ENCODE measurements around the gene REEP6. TPM values are rescaled to one million over a fixed set of nuclear protein-coding genes. Genes with fewer than 3 reads are reported as not detected.

The REEP6 gene
- polyA plus RNA-seq, 3 donors: 0.51 to 1.8 (median 0.81) TPM

DNA sequence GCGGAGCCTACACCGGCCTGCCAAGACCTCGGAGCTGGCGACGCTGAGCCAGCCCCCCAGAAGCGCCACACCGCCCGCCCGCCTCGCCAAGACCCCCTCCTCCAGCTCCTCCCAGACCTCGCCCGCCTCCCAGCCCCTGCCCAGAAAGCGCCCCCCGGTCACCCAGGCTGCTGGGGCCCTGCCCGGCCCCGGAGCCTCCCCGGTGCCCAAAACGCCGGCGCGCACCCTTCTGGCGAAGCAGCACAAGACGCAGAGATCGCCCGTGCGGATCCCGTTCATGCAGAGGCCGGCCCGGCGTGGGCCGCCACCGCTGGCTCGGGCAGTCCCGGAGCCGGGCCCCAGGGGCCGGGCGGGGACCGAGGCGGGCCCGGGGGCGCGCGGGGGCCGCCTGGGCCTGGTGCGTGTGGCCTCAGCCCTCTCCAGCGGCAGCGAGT, 22.1 kb upstream of the REEP6 start:
- Histone ChIP-seq H3K27ac (ENCODE audit: low read depth in 1 of 2, low read length in 2 of 2) (no peak overlapping the region), H4K20me1 (ENCODE audit: insufficient read depth, low read length) (peaks cover 89% of the 10 kb centered on the region), H3K79me2 (ENCODE audit: insufficient read depth, low read length) (no peaks in the 10 kb centered on the region), H3K4me1 (ENCODE audit: control insufficient read depth in 1 of 2, insufficient read depth in 2 of 2, low read length in 2 of 2) (peaks cover 25 to 41% of the 10 kb centered on the region in 2 donors), H3K4me2 (replicated peaks; ENCODE audit: extremely low read depth, low read length, poor library complexity, severe bottlenecking) (no peak overlapping the region), H2AFZ (ENCODE audit: insufficient read depth, low read depth, low read length, poor library complexity, severe bottlenecking) (no peak overlapping the region), H3K27me3 (ENCODE audit: control insufficient read depth in 2 of 2, insufficient read depth in 2 of 2, low read length in 2 of 2) (peaks cover 61 to 72% of the 10 kb centered on the region in 2 donors), H3K9ac (ENCODE audit: insufficient read depth, low read length, poor library complexity, severe bottlenecking) (no peak overlapping the region), H3K4me3 (replicated peaks in 1 of 3; ENCODE audit: low read depth in 2 of 3, low read length in 3 of 3) (no peak overlapping the region), H3K9me3 (replicated peaks in 1 of 2; ENCODE audit: control insufficient read depth in 1 of 2, insufficient read depth in 1 of 2, low read length in 2 of 2) (peaks cover 8 to 17% of the 10 kb centered on the region in 2 donors), H3K36me3 (replicated peaks in 1 of 2; ENCODE audit: control insufficient read depth in 1 of 2, insufficient read depth in 2 of 2, low read length in 2 of 2) (no peaks in the 10 kb centered on the region)
- peaks cover 19% of the 10 kb centered on the region for H3K4me1 Mint-ChIP-seq
- no peak for TF ChIP-seq CTCF (IDR thresholded peaks at IDR 0.05)
- peaks cover 0 to 3% of the 10 kb centered on the region in 2 donors for H3K36me3 Mint-ChIP-seq
- DNase-seq: no peak
- peak overlapping the region in 1 of 2 donors; percentile 53 for H3K4me3 Mint-ChIP-seq
- H3K9me3 Mint-ChIP-seq: peaks cover 0 to 19% (median 2%) of the 10 kb centered on the region in 7 donors
- H3K27me3 Mint-ChIP-seq (ENCODE audit: low read depth in 3 of 3): peaks cover 47 to 86% (median 60%) of the 10 kb centered on the region in 3 donors
- no peak overlapping the region for H3K27ac Mint-ChIP-seq
- intact Hi-C loops (cut with micrococcal nuclease): no loop called here
- WGBS (ENCODE audit: insufficient coverage): 1% methylated on average over 47 of the region's 47 CpGs

DNA sequence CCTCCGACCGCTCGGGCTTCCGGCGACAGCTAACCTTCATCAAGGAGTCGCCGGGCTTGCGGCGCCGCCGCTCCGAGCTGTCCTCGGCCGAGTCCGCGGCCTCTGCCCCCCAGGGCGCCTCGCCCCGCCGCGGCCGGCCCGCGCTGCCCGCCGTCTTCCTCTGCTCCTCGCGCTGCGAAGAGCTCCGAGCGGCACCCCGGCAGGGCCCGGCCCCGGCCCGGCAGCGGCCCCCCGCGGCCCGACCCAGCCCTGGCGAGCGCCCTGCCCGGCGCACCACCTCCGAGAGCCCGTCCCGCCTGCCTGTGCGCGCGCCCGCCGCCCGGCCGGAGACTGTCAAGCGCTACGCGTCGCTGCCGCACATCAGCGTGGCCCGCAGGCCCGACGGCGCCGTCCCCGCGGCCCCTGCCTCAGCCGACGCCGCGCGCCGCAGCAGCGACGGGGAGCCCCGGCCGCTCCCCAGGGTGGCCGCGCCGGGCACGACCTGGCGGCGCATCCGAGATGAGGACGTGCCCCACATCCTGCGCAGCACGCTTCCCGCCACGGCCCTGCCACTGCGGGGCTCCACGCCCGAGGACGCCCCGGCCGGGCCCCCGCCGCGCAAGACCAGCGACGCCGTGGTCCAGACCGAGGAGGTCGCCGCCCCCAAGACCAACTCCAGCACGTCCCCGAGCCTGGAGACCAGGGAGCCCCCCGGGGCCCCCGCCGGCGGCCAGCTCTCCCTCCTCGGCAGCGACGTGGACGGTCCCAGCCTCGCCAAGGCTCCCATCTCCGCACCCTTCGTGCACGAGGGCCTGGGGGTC, 21.5 kb upstream of the REEP6 start:
- Histone ChIP-seq H3K36me3 (replicated peaks in 1 of 2; ENCODE audit: control insufficient read depth in 1 of 2, insufficient read depth in 2 of 2, low read length in 2 of 2) (peaks cover 0 to 1% of the 10 kb centered on the region in 2 donors), H3K4me3 (replicated peaks in 1 of 3; ENCODE audit: low read depth in 2 of 3, low read length in 3 of 3) (peak overlapping the region in 1 of 3 experiments; percentile 61), H3K4me2 (replicated peaks; ENCODE audit: extremely low read depth, low read length, poor library complexity, severe bottlenecking) (no peak overlapping the region), H3K4me1 (ENCODE audit: control insufficient read depth in 1 of 2, insufficient read depth in 2 of 2, low read length in 2 of 2) (peaks cover 25 to 41% of the 10 kb centered on the region in 2 donors), H3K27ac (ENCODE audit: low read depth in 1 of 2, low read length in 2 of 2) (no peak overlapping the region), H2AFZ (ENCODE audit: insufficient read depth, low read depth, low read length, poor library complexity, severe bottlenecking) (no peak overlapping the region), H3K9ac (ENCODE audit: insufficient read depth, low read length, poor library complexity, severe bottlenecking) (no peak overlapping the region), H4K20me1 (ENCODE audit: insufficient read depth, low read length) (peaks cover 94% of the 10 kb centered on the region), H3K79me2 (ENCODE audit: insufficient read depth, low read length) (no peaks in the 10 kb centered on the region), H3K27me3 (ENCODE audit: control insufficient read depth in 2 of 2, insufficient read depth in 2 of 2, low read length in 2 of 2) (peaks cover 61 to 73% of the 10 kb centered on the region in 2 donors), H3K9me3 (replicated peaks in 1 of 2; ENCODE audit: control insufficient read depth in 1 of 2, insufficient read depth in 1 of 2, low read length in 2 of 2) (peaks cover 8 to 17% of the 10 kb centered on the region in 2 donors)
- Mint-ChIP-seq H3K27me3 (ENCODE audit: low read depth in 3 of 3) (peaks cover 49 to 91% (median 60%) of the 10 kb centered on the region in 3 donors), H3K4me3 (peak overlapping the region in 1 of 2 donors; percentile 83), H3K9me3 (peaks cover 0 to 19% (median 2%) of the 10 kb centered on the region in 7 donors), H3K36me3 (peaks cover 3% of the 10 kb centered on the region in 2 donors), H3K27ac (no peak overlapping the region), H3K4me1 (peaks cover 19% of the 10 kb centered on the region)
- 2% methylated on average over 117 of the region's 117 CpGs for WGBS (ENCODE audit: insufficient coverage)
- no peak for TF ChIP-seq CTCF (IDR thresholded peaks at IDR 0.05)
- intact Hi-C loops (cut with micrococcal nuclease): no loop called here
- DNase-seq: no peak
